NCI-H146 treated with DMSO at 0.1 percent for 48 hours (cell line): Measurements from ENCODE around the gene SP6.

Experiments used
- DNase-seq: peaks from one replicate; lab custom pipeline; 2025; ENCODE audit not compliant: unreplicated experiment; lab: John Stamatoyannopoulos, UW

Gene SP6

GRCh38 chr17:47850692-47851573 is at the start of gene SP6:
TSS of gene SP6 (minus strand) at chr17:47851163. CDS start at chr17:47848429, 2,734 bp downstream.
- peak; percentile 79 for DNase-seq

GRCh38 chr17:47899643-47900042 is 48.7 kb upstream of the SP6 start:
- no peak for DNase-seq

GRCh38 chr17:47898241-47898640 is 47.3 kb upstream of the SP6 start:
- DNase-seq: no peak

GRCh38 chr17:47897561-47897960 is 46.6 kb upstream of the SP6 start:
- DNase-seq: no peak

GRCh38 chr17:47896672-47897490 is 45.9 kb upstream of the SP6 start:
- no peak for DNase-seq

- DNase-seq: peak; percentile 100
Observed at GRCh38 chr17:47895856-47896671, 45.1 kb upstream of the SP6 start, which contains the start of gene SP2. TSS of gene SP2 (plus strand) at chr17:47896236. CDS start at chr17:47896287, 51 bp downstream.

- DNase-seq: peak; percentile 20
Observed at GRCh38 chr17:47895347-47895855, 44.4 kb upstream of the SP6 start.

GRCh38 chr17:47894498-47895346 is 43.8 kb upstream of the SP6 start:
- no peak for DNase-seq

- DNase-seq: no peak
Observed at GRCh38 chr17:47891545-47892088, 40.7 kb upstream of the SP6 start.

GRCh38 chr17:47889734-47890529 is 39.0 kb upstream of the SP6 start:
- DNase-seq: peak; percentile 60

GRCh38 chr17:47888293-47888692 is 37.3 kb upstream of the SP6 start:
- no peak for DNase-seq

GRCh38 chr17:47884905-47885730 is 34.2 kb upstream of the SP6 start:
- no peak for DNase-seq

- no peak for DNase-seq
Observed at GRCh38 chr17:47884427-47884740, 33.4 kb upstream of the SP6 start.

GRCh38 chr17:47883589-47884426 is 32.8 kb upstream of the SP6 start:
- no peak for DNase-seq

- no peak for DNase-seq
Observed at GRCh38 chr17:47882695-47883588, 32.0 kb upstream of the SP6 start.

GRCh38 chr17:47882247-47882646 is 31.3 kb upstream of the SP6 start:
- DNase-seq: no peak
